IPS-NIHi7 (cell line): ENCODE measurements around the gene TMEM174.
A peak's percentile ranks its signal among the peaks of the same experiment; 100 is the strongest.

Experiments
- DNase-seq: peaks from one replicate; pipeline ENCODE4 v3.0.0; 2012; ENCODE audit warnings: mixed read lengths; ENCODE audit errors: extremely low spot score

Gene TMEM174, protein sequence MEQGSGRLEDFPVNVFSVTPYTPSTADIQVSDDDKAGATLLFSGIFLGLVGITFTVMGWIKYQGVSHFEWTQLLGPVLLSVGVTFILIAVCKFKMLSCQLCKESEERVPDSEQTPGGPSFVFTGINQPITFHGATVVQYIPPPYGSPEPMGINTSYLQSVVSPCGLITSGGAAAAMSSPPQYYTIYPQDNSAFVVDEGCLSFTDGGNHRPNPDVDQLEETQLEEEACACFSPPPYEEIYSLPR

DNA sequence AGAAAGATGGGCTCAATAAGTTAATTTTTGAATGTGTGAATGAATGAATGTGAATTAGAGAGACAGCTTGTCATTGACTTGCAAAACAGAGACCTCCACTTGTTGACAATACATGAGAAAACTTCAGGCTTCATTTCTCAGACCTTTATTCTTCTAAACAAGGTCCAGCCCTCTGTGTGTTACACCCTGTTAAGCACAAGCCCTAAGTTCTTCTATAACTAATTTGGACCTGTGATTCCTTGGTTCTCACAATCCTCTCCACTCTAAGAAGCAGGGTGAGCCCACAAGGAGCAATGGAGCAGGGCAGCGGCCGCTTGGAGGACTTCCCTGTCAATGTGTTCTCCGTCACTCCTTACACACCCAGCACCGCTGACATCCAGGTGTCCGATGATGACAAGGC is at the start of gene TMEM174:
TSS of gene TMEM174 (plus strand) at position 243 of the 400 bp plus-strand sequence. CDS start at position 294, 51 bp downstream.
- no peak for DNase-seq

DNA sequence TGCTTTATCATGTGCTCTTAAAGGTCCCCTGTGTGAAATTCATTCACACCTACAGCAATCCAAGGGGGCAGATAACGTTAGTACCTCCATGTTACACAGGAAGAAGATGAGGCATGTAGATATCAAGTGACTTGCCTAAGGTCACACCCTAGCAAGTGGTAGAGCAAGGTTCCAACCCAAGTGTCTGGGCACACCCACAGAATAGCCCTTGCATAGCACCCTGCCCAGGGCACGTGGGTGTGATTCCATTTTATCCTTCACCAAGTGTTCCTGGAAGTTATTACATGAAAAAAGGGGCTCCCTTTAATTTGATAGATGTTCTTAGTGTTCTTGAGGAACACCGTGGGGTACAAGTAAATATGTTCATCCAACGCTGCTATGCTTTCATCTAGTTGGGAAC is 47.7 kb upstream of the TMEM174 start:
- no peak for DNase-seq

DNA sequence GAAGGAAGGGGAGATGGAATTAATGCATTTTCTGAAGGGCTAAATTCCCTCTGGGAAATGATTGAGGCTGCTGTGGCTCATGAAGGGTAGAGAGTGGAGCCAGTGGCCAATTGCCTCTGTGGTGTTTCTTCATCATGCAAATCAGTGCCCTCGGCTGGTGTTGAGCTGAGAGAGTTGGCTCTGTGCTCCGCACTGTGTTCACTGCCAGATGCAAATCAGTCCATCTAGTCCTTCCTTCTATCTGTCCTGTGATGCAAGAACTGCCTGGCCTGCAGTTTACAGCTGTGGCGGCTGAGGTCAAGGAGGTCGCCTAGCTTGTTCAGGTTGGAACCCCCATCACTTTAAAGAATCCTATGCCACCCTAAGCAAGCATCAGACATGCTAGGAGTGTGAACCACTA is 46.6 kb upstream of the TMEM174 start:
- DNase-seq, result no peak

DNA sequence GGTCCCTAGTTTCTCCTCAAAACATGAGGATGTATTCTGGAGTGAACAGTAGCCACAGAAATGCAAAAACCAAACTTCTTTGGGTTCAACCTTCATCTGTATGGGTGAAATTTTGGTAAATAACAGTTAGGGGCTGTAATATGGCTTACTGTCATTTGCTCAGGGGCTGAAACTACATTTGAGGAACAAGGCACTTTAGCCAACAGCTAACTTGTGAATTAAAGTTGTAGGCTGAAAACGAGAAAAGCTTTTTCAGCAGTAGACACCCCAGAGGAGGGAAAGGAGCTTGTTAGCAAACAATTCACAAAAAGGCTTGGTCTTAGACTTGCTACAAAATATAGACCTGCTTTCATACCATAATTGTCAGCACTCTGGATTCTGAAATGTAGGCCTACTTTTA is 46.0 kb upstream of the TMEM174 start:
- DNase-seq, result no peak

DNA sequence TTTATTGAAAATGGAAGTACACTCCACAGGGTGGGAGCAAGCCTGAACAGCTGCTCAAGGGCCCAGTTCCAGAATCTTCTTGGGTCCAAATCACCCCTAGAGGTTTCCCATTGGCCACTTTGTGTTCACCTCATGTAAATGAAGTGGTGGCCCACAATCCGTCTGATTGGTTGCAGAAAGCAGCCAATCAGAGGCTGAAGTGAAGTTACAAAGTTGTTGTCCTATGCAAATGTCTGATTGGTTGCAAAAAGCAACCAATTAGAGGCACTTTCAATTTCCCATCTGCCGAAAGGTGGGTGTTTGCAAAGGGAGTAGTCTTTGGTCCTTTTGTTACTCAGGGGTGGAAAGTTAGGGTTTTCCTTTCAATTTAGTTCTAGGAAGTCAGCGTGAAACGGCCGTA is 43.9 kb upstream of the TMEM174 start:
- DNase-seq, result no peak

DNA sequence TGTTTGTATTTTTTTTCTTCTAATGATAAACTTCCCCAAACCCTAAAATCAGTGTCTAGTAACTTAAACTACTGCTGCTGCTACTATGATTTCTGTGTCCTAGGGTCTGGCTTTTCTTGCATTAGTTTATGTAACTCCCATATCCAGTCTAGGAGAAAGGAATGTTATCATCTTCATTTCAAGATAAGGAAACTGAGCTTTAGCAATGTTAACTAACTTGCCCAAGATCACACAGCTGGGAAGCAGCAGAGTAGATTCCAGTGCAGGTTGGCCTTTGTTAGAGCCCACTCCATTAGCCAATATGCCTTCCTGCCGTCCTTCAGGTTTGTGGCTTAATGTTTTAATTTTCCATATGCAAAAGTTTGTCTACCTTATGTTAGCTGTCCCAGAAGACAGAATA is 42.2 kb upstream of the TMEM174 start:
- no peak for DNase-seq

DNA sequence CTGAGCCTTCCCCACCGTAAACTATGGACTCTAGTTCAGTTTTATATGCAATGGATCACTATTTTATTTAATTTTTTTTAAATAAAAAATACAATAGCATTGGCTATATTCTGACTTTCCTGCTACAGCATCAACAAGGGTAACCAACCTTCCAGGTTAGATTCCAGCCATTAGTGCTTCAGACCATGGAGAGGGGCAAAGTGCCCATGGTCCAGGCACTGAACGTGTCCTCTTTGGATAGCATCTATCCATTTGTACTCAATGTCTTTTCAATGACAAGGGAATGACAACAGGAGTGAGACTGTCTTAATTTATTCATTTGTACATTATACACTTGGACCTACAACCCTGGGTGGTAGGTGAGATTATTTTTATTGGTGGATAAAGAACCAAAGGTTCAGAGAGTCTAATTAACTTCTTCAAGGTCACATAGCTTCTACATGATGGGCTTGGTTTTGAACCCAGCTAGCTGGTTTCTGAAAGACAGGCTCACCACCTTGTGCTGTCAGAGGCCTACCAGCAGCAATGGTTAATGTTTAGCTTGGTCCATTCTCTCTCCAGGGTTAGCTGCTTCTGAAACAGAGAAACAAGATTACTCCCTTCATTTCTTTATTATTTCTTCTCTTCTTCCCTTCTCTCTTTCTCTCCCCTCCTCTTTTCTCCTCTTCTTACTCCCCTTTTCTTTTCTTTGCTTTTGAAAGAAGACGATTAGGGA is 41.1 kb upstream of the TMEM174 start:
- DNase-seq, result no peak

DNA sequence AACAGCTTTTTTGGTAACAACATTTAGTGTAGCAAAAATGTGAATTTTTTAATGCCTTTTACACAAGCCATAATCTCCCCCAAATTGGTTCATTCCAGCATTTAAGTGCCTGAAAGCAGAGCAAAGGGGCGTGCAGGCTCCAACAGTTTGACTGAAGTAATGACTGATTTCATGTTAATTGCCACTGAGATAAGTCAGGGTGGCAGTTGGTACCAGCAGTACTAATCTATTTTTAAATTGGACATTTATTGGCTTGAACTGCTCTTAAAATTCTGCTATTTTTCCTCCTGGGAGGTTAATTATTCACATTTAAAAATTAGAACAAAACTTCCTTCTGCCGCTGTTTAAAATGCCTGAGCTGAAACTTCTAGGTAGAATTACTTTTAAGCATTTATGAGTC is 40.2 kb upstream of the TMEM174 start:
- DNase-seq, result no peak

DNA sequence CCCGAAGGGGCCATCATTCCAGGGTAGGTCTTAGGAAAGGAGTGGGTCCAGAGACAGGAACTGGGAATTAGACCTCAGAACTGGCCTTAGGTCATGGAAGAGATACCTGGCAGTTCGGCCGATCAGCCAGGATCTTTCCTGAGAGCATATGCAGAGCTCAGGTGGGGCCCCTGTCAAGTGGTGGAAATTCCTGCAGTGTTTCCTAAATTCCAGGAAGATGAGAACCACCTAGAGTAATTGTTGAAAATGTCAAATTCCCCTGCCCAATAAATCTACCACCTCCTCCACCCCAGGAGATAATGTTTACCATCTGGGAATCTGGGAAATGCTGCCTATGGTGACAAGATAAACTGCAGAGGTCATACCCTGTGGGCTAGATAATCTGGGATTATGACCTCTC is 38.0 kb upstream of the TMEM174 start:
- DNase-seq, result no peak

DNA sequence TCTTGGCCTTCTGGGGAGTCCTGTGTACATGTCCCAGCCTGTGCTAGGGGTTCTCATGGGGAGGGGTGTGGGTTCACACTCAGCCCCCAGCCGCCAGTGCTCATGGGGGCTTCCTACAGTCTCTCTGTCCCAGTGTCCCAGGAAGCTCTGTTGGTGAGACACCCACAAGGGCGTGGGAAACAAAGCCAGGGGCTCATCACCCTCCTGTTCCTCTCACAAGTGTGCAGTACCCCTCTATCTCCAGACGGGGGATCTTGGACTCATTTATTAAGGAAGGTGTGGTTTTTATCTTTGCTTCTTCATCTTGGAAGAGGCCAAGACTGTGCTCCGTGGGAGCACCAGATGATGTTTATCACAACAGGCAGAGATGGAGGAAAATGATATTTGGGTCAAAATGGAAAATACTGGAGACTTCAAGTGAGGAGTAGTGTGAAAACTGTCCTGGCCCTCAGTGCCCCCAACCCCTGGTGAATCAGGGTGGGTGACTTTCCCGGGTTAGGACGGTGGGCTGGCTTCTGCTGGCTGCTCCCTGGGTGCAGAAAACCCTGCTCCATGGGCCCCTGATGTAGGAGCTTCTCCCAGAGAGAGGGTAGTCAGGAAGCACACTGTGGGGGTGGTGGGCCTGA is 37.5 kb upstream of the TMEM174 start:
- peak; percentile 50 for DNase-seq

DNA sequence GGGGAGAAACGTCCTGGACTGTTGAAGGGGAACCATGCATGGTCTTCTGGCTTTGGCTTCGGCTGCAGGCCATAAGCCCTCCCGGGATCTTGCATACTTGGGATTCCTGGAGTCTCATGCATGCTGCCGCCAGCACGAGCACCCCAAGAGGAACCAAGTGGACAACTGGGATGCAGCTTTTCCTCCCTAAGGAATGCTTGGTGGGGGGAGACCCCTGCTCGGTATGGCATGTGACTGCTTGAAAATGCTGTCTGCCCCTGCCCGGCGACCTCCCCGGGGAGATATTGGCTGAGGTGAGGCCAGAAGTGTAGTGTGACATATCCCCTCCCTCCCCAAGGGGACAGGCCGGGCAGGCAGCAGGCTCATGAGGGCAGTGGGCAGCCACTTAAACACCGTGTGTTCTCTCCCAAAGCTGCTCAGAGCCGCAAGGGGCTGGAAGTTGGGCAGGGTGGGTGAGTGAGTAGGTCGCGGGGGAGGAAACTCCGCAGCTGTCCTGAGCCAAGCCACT is 36.9 kb upstream of the TMEM174 start:
- DNase-seq, result peak; percentile 60

DNA sequence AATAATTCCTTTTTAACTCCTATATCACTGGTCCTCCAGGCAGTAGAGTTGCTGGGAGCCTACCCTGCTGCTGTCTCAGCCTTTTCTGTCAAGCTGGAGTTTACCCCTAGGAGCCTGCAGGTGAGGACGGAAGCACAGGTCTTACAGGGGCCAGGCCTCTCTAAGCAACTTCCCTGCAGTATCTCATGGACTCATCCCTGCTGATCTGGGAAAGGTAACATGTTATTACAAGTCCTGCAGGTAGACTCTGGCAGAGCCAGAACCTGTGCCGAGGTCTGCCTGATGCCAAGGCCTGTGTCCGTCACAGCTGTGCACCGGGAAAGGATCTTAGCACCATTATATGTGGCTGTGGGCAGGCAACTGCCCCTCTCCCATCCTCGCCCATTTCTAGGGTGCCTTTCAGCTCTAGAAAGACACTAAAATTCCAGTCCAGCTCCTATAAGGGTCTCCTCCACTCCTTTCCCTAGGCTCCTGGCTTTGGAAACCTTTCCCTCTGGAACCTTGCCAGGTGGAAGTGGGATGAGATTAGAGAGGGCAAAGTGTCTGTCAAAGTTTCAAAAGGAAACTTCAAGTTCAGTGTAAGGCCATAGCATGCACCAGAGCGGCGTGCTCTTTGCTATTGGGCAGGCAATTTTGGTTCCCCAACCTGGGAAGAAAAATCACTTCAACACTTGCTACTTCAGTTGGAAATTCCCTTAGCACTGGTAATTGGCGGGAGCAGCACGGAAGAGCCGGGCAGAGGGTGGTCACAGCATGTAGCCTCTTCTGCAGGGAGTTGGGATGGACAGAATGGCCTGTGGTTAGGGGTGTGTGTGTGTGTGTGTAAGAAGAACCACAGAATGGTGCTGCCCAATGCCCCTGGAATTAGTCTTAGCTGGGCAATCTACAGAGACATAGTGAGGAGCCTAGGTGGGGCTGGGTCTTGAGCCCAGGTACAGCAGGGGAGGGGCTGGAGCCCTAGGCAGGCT is 35.1 kb upstream of the TMEM174 start:
- DNase-seq, result no peak

DNA sequence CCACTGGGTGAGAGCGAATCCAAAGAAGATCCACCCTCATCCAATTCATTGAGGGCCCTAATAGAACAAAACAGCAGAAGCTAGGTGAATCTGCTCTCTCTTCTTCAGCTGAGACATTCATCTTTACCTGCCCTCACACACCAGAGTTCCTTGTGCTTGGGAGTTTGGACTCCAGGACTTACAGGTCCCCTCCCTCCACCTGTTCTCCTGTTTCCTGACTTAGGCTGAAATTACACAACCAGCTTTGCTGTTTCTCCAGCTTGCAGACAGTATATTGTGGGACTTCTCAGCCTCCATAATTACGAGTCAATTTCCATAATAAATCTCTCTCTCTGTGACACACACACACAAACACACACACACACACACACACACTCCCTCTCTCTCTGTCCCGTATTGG is 33.5 kb upstream of the TMEM174 start:
- DNase-seq, result no peak

DNA sequence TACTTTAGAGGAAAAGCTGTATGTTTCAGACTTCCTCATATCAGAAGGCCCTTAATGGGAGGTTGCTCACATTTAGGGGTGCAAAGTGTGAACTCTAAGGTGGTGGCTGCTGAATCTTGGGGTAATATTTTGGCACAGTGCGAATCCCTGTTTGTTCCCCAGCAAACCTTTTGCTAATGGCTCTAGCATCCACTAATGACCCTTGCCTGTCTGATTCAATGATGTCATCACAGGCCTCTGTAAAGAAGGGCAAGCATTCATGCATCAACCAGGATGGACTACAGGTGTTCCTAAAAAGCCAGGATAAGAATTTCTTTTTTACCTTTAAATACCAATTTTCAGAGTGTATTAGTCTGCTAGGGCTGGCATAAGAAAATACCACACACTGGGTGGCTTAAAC is 32.2 kb upstream of the TMEM174 start:
- DNase-seq, result no peak

DNA sequence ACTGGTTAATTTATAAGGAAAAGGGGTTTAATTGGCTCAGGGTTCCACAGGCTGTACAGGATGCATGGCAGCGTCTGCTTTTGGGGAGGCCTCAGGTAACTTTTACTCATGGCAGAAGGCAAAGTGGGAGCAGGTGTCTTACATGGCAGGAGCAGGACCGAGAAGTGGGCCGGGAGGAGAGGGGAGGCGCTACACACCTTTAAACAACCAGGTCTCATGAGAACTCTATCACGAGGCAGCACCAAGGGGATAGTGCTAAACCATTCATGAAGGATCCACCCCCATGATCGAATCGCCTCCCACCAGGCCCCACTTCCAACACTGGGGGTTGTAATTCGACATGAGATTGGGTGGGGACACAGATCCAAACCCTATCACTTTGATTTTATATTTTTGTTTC is 31.0 kb upstream of the TMEM174 start:
- no peak for DNase-seq

DNA sequence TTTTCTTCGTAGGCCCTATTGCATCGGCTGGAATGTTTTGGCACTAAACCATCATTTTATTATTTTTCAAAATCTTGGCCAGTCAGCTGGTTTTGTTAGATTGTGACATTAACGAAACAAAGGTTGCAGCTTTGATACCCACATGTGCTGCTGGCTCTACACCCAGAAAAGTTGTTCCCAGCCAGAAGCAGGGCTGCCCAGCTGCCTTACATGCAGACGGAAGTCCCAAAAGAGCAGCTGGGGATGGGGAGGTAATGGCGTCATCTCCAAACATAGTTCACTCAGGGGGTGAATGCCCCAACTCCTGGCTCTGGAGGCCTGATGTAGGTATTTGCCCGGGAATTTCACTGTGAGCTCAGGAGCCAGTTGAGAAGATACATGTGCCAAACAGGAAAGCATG is 29.3 kb upstream of the TMEM174 start:
- DNase-seq, result no peak

DNA sequence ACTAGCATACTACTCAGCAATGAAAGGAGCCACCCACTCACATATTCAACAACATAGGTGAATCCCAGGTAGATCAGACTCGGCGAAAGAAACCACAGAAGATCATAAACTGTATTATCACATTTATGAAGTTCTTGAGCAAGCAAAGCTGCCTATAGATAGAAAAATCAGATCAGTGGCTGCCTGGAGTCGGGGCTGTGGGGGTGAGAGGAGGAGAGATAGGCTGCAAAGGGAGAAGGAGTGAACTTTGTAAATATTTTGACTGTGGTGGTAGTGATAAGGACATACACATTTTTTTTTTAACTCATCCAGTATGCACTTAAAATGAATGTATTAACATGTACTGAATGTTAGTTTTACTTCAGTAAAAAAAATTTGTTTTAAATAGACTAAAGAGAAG is 23.5 kb upstream of the TMEM174 start:
- DNase-seq, result no peak

DNA sequence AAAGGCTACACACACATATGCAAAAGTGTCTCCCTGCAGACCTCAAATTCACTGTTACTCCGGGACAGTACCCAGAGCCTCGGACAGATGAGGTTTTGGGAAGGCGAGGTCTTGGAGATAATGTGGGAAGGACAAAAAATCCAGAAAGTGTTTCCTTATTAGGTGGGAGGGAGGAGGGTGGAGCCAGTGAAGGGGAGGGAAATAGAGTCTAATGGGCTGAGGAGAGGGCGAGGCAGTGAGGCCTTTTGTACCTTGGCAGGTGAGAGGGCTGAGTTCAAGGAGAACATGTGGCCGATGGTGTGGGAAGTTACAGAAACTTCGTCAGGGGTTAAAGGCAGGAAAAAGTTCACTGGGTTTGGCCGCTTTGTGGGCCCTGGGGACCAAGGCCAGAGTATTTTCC is 22.1 kb upstream of the TMEM174 start:
- DNase-seq, result no peak

DNA sequence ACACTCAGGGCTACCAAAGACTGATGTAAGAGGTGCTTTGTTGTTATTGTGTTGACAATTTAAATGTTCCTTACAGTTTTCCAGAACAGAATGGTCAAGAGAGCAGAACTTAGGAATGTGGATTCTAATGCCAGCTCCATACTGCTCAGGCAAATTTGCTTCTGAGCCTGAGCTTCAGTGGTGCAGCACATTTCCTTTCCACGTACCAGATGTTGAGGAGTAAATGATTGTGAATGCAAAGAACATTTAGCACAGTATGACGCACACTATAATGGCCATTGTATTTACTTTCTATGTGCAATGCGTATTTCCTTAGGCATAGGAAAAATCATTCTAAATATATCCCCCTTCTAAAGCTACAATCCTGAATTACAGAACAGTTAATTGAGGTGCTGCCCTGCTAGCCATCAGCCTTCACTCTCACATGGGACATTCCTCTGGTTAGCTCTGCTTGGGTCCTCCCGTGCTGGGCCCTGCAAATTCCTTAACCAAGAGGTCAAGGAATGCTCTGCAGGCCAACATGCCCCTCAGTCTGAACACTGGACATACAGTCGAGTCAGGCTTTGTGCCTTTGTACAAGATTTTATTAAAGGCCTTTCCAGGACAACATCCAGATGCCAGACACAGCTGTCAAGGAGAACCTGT is 21.1 kb upstream of the TMEM174 start:
- DNase-seq, result no peak

DNA sequence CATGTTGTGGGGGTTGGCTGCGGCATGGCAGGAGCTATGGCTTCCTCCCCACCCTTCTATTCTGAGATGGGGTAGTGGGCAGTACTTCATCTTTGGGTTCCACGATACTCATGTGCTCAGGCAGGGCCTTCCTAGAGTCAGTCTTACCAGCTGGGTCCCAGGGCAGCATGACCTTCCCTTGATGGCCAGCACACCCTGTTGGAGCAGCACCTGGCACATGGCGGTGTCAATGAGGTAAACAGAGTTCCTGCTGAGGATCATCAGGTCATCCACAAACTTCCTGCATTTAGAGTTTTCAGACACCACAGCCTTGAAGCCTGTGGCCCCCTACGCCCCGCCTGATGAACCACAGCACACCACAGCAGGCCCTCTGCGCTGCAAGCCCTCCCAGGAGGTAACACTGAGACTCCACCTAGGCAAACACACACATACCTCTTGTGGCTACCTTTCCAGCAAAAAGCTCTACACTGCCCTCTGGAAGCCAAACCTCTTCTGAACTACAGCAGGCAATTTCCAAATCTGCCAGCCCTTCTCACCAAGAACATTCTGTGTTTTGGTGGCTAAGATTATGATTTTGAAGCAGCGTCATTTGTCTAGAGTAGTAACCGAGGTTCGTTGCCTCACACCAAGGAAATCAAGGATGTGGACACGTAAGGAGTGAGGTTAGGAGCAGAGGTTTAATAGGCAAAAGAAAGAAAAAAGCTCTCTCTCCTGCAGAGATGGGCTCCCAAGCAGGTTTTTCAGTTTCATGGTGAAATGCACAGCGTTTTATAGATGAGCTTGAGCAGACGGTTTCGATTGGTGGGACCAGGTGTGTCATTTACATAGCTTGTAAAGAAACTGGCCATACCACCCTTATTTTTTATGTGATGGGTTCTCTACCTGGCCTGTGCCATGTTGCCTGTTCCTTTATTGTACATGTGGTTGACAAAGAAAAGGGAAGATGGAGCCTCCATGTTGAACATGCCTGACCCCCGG is 20.3 kb upstream of the TMEM174 start:
- peak; percentile 59 for DNase-seq
